ENCODE measurements around the gene MYO5A. TPM values are rescaled to one million over a fixed set of nuclear protein-coding genes. Genes with fewer than 3 reads are reported as not detected.

MYO5A gene
- total RNA-seq, 1 experiment from 2014 or later = 21.8 TPM

GRCh38 chr15:52290800-52291199, 237.9 kb downstream of the MYO5A start:
- no peak for TF ChIP-seq CTCF (conservative IDR thresholded peaks at IDR 0.05)
- no CpG with 5 or more reads among the region's 3 CpGs for WGBS (ENCODE audit: extremely low coverage, insufficient read length, low lambda C conversion rate)

More at GRCh38 chr15:52290800-52291199, 237.9 kb downstream of the MYO5A start:
- H2BK120ac ChIP-seq (ENCODE audit: low read depth, low read length, poor library complexity, severe bottlenecking) = no peak overlapping the region
- no peaks in the 10 kb centered on the region for H3K79me1 ChIP-seq (ENCODE audit: insufficient read depth, low read depth, low read length, poor library complexity, severe bottlenecking)
- H2BK15ac ChIP-seq (ENCODE audit: low read depth, low read length) = no peak overlapping the region
- H3K4me3 Mint-ChIP-seq = no peak overlapping the region
- peaks cover 5 to 6% of the 10 kb centered on the region in 2 experiments; a peak in 4 of 5 replicates for H3K9me3 Mint-ChIP-seq
- DNase-seq = no peak
- no peaks in the 10 kb centered on the region for H3K27me3 ChIP-seq (ENCODE audit: insufficient read depth, low read length)
- no peak overlapping the region for H3K27ac Mint-ChIP-seq
- H4K8ac ChIP-seq (replicated peaks; ENCODE audit: insufficient read length, low read depth, low read length) = no peak overlapping the region
- H3K23ac ChIP-seq (ENCODE audit: insufficient read length, low read depth, low read length) = no peak overlapping the region
- H3K4me2 ChIP-seq (ENCODE audit: insufficient read depth, insufficient read length, low read length) = no peak overlapping the region
- H3K9me3 ChIP-seq (ENCODE audit: control insufficient read depth, low read depth, low read length) = no peaks in the 10 kb centered on the region
- H3T11ph ChIP-seq (ENCODE audit: low read length) = no peak overlapping the region
- H3K36me3 Mint-ChIP-seq (ENCODE audit: insufficient read depth in 1 of 3, low read depth in 3 of 3) = peaks cover 24 to 36% (median 27%) of the 10 kb centered on the region in 3 experiments
- no peak overlapping the region for H4K91ac ChIP-seq (ENCODE audit: insufficient read length, low read depth, low read length)
- H3K4me1 ChIP-seq (ENCODE audit: insufficient read depth, low read length) = peaks cover 6% of the 10 kb centered on the region; the same call in 1 of the 2 replicates
- H2AK5ac ChIP-seq (ENCODE audit: insufficient read length, low read length) = no peak overlapping the region
- H3K14ac ChIP-seq (ENCODE audit: insufficient read depth, low read length) = no peak overlapping the region
- H2BK20ac ChIP-seq (ENCODE audit: low read depth, low read length, poor library complexity, severe bottlenecking) = no peak overlapping the region
- no peak overlapping the region for H2BK5ac ChIP-seq (ENCODE audit: insufficient read length, low read length)
- no peak overlapping the region for H3K4ac ChIP-seq (ENCODE audit: low read depth, low read length)
- no peak overlapping the region for H3K9ac ChIP-seq (ENCODE audit: extremely low read depth, insufficient read length, low read length)
- H3K27me3 Mint-ChIP-seq (ENCODE audit: low read depth) = no peaks in the 10 kb centered on the region
- peaks cover 4% of the 10 kb centered on the region; the same call in 1 of the 2 replicates for H3K79me2 ChIP-seq (ENCODE audit: insufficient read depth, low read length)
- H3K27ac ChIP-seq (ENCODE audit: insufficient read length, low read depth, low read length) = no peak overlapping the region
- no peak overlapping the region for H4K5ac ChIP-seq (ENCODE audit: insufficient read length, low read depth, low read length)
- no peak overlapping the region for H3K56ac ChIP-seq (ENCODE audit: insufficient read length, low read depth, low read length)
- H2AFZ ChIP-seq (ENCODE audit: low read length) = no peak overlapping the region
- H2BK12ac ChIP-seq (ENCODE audit: insufficient read length, low read depth, low read length) = no peak overlapping the region
- peaks cover 45 to 48% of the 10 kb centered on the region in 2 experiments for H3K4me1 Mint-ChIP-seq
- no peak overlapping the region for H3K18ac ChIP-seq (ENCODE audit: insufficient read length, low read depth, low read length)
- H4K20me1 ChIP-seq (ENCODE audit: control insufficient read depth, insufficient read depth, insufficient read length) = no peaks in the 10 kb centered on the region
- peaks cover 7% of the 10 kb centered on the region for H3K23me2 ChIP-seq (ENCODE audit: insufficient read length, low read depth, low read length, poor library complexity, severe bottlenecking)
